ENCODE data around the gene C19orf53.

C19orf53 gene

GRCh38 chr19:13796301-13797057 lies 22.2 kb downstream of the C19orf53 start:
- no peak for DNase-seq

GRCh38 chr19:13797058-13797440 lies 22.8 kb downstream of the C19orf53 start:
- DNase-seq, result no peak

DNA sequence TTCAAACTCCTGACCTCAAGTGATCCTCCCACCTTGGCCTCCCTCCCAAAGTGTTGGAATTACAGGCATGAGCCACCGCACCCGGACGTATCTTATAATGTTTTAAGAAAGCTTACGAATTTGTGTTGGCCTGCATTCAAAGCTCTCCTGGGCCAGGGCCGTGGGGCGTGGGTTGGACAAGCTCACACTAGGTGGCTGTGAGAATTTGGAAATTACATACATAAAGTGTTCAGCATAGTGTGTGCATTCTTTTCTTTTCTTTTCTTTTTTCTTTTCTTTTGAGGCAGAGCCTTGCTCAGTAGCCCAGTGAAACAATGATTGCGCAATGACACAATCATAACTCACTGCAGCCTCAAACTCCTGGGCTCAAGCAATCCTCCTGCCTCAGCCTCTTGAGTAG lies 23.6 kb downstream of the C19orf53 start:
- DNase-seq, result no peak

DNA sequence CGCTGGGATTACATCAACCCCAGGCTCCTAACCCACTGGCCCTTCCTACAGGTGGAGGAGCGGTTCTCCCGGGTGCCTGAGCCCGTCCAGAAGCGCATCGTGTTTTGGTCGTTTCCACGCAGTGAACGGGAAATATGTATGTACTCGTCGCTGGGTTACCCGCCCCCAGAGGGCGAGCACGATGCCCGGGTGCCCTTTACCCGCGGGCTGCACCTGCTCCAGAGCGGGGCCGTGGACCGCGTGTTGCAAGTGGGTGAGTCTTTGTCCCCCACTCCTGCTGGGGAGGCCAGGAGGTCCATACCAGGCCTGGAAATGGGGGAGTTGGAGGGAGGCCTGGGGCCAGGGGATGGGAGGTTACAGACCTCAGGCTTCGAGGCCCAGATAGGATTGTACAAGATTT lies 25.4 kb downstream of the C19orf53 start:
- no peak for DNase-seq

DNA sequence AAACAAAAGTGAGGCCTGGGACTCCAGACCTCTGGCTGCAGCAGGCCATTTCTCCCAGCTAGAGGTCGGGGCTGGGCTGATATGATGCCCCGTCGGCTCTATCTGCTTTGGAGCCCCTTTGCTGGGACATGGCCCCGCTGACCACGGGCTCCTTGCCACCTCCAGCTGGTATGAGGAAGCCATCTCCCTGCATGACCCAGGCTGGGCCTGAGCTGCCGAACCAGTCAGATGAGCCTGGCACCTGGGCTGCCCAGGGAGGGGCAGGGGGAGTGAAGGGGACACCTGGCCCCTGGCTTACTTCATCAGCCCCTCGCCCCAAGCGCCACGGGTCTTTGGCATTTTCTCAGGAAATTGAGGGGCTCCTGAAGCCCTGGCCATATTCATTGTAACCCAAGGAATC lies 28.8 kb downstream of the C19orf53 start:
- no peak for DNase-seq

- DNase-seq, result no peak
Observed at GRCh38 chr19:13804830-13805683, 30.8 kb downstream of the C19orf53 start.

DNA sequence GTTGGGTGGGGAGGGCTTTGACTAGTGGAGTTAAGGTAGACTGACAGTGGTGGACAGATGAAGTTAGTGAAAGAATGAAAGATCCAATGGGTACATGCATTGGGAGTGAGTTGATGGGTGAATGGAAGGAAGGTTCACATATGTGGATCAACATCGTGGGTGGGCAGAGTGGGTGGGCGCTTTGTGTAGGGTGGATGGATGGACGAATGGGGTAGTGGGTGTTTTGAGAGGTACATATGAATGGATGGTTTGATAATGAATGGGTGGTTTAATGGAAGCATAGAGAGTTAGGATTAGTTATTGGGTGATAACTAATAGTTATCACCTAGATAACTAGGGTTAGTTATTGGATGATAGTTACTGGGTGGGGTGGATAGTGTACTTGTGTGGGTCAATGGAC lies 32.5 kb downstream of the C19orf53 start:
- DNase-seq, result no peak

GRCh38 chr19:13807421-13808021 lies 33.3 kb downstream of the C19orf53 start:
- no peak for DNase-seq

GRCh38 chr19:13808856-13809255 lies 34.6 kb downstream of the C19orf53 start:
- no peak for DNase-seq

GRCh38 chr19:13812544-13812943 lies 38.3 kb downstream of the C19orf53 start:
- no peak for DNase-seq

- no peak for DNase-seq
Observed at GRCh38 chr19:13813147-13813546, 38.9 kb downstream of the C19orf53 start.

- DNase-seq, result no peak
Observed at GRCh38 chr19:13814550-13814949, 40.3 kb downstream of the C19orf53 start.

DNA sequence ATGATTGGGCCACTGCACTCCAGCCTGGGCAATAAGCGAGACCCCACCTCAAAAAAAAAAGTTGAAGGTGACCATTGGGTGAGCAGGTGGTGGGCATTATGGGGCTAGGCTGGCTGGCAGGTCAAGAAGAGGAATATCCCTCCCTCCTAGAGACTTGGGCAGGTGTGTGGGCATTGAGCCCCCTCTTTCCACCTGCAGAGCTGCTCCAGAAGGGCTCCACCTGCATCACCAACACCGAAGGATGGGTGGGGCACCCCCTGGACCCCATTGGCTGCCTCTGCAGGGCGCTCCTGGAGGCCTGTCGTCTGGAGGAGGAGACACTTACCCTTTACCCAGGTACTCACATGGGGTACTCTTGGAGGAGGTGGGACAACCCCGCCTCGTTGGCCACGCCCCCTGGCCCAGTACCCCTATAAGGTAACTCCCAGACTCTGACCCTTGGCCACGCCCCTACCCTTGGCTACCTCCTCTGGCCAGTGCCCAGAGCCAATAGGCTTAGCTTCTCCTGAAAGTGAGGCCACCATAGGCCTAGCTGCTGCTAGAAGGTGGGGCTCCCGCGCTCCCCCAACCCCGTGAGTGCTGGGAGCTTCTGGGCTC lies 42.9 kb downstream of the C19orf53 start:
- no peak for DNase-seq

GRCh38 chr19:13817615-13818371 lies 43.5 kb downstream of the C19orf53 start:
- no peak for DNase-seq

DNA sequence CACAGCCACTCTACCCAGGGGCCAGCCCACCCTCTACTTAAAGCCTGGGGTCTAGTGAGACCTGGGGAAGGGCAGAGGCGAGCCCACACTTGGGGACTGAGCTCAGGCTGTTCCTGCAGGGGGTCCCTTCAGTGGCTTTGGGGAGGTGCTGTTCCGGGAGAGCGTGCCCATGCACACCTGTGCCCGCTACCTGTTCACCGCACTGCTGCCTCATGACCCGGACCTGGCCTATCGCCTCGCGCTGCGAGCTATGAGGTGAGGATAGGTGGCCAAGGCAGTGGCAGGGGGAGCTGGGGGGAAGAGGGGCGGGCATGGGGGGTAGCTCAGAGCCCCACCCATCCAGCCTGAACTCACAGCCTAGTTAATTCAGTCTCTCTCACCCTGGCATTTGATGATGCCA lies 45.0 kb downstream of the C19orf53 start:
- no peak for DNase-seq

DNA sequence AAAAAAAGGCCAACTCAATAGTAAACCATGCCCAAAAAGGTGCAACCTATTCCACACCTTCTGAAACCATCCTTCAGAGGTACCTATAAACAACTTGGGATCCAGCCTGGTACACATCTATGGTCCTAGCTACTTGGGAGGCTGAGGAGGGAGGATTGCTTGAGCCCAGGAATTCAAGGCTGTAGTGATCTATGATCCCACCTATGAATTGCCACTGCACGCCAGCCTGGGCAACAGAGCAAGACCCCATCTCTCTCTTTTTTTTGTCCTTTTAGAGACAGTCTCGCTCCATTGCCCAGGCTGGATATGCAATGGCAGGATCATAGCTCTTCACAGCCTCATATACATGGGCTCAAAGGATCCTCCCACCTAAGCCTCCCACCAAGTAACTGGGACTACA lies 47.0 kb downstream of the C19orf53 start:
- DNase-seq, result no peak

DNA sequence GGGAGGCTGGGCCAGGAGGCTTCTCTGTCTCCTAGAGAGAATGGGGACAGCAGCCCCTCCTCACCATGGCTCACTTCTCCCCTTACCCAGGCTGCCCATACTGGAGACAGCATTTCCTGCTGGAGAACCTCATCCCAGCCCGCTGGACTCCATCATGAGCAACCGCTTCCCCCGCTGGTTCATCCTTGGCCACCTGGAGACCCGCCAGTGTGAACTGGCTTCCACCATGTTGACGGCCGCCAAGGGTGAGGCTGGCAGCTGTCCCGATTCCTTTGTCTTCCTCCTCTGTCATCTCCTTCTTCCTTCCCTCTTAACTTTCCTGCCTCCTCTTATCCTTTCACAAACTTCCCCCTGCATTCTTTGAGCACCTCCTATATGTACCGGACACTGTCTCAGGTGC lies 49.0 kb downstream of the C19orf53 start:
- DNase-seq, result peak in 1 of 2 experiments; percentile 53

DNA sequence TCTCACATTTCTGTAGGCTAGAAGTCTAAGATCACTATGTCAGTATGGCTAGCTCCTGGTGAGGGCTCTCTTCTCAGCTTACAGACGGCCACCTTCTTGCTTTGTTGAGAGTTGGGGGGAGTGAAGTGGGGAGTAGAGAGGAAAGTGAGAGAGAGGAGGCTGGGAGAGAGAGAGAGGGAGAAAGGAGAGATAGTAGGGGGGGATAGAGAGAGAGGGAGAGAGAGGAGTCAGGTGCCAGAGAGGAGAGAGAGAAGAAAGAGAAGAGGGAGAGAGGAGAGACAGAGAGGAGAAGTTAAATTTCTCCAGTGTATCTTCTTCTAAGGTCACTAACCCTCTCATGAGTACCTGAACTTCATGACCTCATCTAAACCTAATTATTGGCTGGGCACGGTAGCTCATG lies 49.6 kb downstream of the C19orf53 start:
- DNase-seq, result no peak

DNA sequence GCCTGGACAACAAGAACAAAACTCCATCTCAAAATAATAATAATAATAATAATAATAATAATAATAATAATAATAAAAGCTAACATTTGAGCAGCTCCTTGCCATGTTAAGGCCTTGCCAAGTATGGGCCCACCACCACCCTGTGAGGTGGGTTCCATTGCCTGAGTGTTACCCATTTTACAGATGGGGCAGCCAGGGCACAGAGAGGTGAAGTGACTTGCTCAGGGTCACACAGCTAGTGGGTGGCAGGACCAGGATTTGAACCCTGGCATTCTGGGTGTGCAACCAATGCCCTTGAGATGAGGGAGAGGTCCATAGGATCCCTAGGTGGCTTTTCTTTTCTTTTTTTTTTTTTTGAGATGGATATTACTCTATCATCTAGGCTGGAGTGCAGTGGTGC lies 50.4 kb downstream of the C19orf53 start:
- no peak for DNase-seq

- peak in 1 of 2 experiments; percentile 18 for DNase-seq
Observed at GRCh38 chr19:13825489-13826441, 51.5 kb downstream of the C19orf53 start.

DNA sequence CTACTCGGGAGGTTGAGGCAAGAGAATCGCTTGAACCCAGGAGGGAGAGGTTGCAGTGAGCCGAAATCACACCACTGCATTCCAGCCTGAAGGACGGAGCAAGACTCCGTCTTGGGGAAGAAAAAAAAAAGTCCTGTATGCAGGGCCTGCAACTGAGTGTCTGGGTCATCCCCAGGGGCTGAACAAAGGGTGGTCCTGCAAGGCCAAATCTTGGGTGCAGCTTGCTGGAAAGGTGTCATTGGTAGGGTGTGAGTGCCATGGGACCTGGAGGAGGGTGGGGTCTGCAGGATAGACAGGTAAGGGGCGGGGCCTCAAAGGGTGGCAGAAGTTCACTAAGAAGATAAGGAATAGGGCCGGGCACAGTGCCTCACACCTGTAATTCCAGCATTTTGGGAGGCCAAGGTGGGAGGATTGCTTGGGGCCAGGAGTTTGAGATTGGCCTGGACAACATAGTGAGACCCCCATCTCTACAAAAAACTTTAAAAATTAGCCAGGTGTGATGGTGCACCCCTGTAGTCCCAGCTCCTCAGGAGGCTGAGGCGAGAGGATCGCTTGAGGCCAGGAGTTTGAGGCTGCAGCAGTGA lies 52.5 kb downstream of the C19orf53 start:
- DNase-seq, result no peak
